ENCODE data around the gene ADGRG6.
"Not testable (repeated sequence)": the region's sequence is repeated elsewhere in the genome, so short reads cannot be mapped to it uniquely, and the experiment has no call there.

Gene ADGRG6

GRCh38 chr6:142342986-142343385, 41.2 kb downstream of the ADGRG6 start:
- Histone ChIP-seq H3K27ac (ENCODE audit: insufficient read depth in 1 of 2, low read depth in 1 of 2, low read length in 2 of 2, poor library complexity in 1 of 2, severe bottlenecking in 2 of 2) (no peak overlapping the region), H3K4me1 (ENCODE audit: control extremely low read depth in 1 of 4, control insufficient read depth in 4 of 4, insufficient read depth in 4 of 4, low read length in 3 of 4) (peaks cover 0 to 7% (median 0%) of the 10 kb centered on the region in 4 experiments), H3K36me3 (ENCODE audit: control insufficient read depth in 4 of 4, insufficient read depth in 4 of 4, low read length in 3 of 4) (peaks cover 0 to 2% (median 0%) of the 10 kb centered on the region in 4 experiments), H3K27me3 (replicated peaks in 2 of 5; ENCODE audit: control insufficient read depth in 4 of 5, insufficient read depth in 5 of 5, low read length in 4 of 5) (no peaks in the 10 kb centered on the region), H3K9me3 (ENCODE audit: control extremely low read depth in 1 of 5, control insufficient read depth in 4 of 5, insufficient read depth in 2 of 5, low read depth in 1 of 5, low read length in 4 of 5) (no peaks in the 10 kb centered on the region), H3K4me3 (ENCODE audit: control insufficient read depth in 1 of 7, extremely low read depth in 1 of 7, insufficient read depth in 4 of 7, low read depth in 2 of 7, low read length in 6 of 7) (no peak overlapping the region)
- CTCF ChIA-PET = no interaction called here
- no peak for DNase-seq
- POLR2A ChIA-PET = no interaction called here

GRCh38 chr6:142343938-142344337, 42.1 kb downstream of the ADGRG6 start:
- no peaks in the 10 kb centered on the region for H3K27me3 ChIP-seq (replicated peaks in 2 of 5; ENCODE audit: control insufficient read depth in 4 of 5, insufficient read depth in 5 of 5, low read length in 4 of 5)
- no peak overlapping the region for H3K27ac ChIP-seq (ENCODE audit: insufficient read depth in 1 of 2, low read depth in 1 of 2, low read length in 2 of 2, poor library complexity in 1 of 2, severe bottlenecking in 2 of 2)
- ChIA-PET POLR2A (no interaction called here), CTCF (interaction anchor here (1.1 kb wide), 1 partner anchor 11 kb away, joined by 5 read pairs; no protein-coding TSS in a partner anchor)
- no peak overlapping the region for H3K4me3 ChIP-seq (ENCODE audit: control insufficient read depth in 1 of 7, extremely low read depth in 1 of 7, insufficient read depth in 4 of 7, low read depth in 2 of 7, low read length in 6 of 7)
- peaks cover 0 to 7% (median 0%) of the 10 kb centered on the region in 4 experiments for H3K4me1 ChIP-seq (ENCODE audit: control extremely low read depth in 1 of 4, control insufficient read depth in 4 of 4, insufficient read depth in 4 of 4, low read length in 3 of 4)
- WGBS (ENCODE audit: insufficient coverage) = no CpG with 5 or more reads among the region's 1 CpG
- DNase-seq = no peak
- no peaks in the 10 kb centered on the region for H3K9me3 ChIP-seq (ENCODE audit: control extremely low read depth in 1 of 5, control insufficient read depth in 4 of 5, insufficient read depth in 2 of 5, low read depth in 1 of 5, low read length in 4 of 5)
- peaks cover 0 to 2% (median 0%) of the 10 kb centered on the region in 4 experiments for H3K36me3 ChIP-seq (ENCODE audit: control insufficient read depth in 4 of 4, insufficient read depth in 4 of 4, low read length in 3 of 4)

- no CpG with 5 or more reads among the region's 1 CpG for WGBS (ENCODE audit: insufficient coverage)
- no peaks in the 10 kb centered on the region for H3K9me3 ChIP-seq (ENCODE audit: control extremely low read depth in 1 of 5, control insufficient read depth in 4 of 5, insufficient read depth in 2 of 5, low read depth in 1 of 5, low read length in 4 of 5)
- CTCF ChIA-PET = interaction anchor here (1.3 kb wide), 1 partner anchor 10 kb away, joined by 5 read pairs; no protein-coding TSS in a partner anchor
- no peaks in the 10 kb centered on the region for H3K4me1 ChIP-seq (ENCODE audit: control extremely low read depth in 1 of 4, control insufficient read depth in 4 of 4, insufficient read depth in 4 of 4, low read length in 3 of 4)
- H3K27ac ChIP-seq (ENCODE audit: insufficient read depth in 1 of 2, low read depth in 1 of 2, low read length in 2 of 2, poor library complexity in 1 of 2, severe bottlenecking in 2 of 2) = no peak overlapping the region
- DNase-seq = no peak
- peaks cover 0 to 3% (median under 1%) of the 10 kb centered on the region in 4 experiments for H3K36me3 ChIP-seq (ENCODE audit: control insufficient read depth in 4 of 4, insufficient read depth in 4 of 4, low read length in 3 of 4)
- H3K4me3 ChIP-seq (ENCODE audit: control insufficient read depth in 1 of 7, extremely low read depth in 1 of 7, insufficient read depth in 4 of 7, low read depth in 2 of 7, low read length in 6 of 7) = no peak overlapping the region
- POLR2A ChIA-PET = no interaction called here
- H3K27me3 ChIP-seq (replicated peaks in 2 of 5; ENCODE audit: control insufficient read depth in 4 of 5, insufficient read depth in 5 of 5, low read length in 4 of 5) = no peaks in the 10 kb centered on the region
These were observed 43.5 kb downstream of the ADGRG6 start for GRCh38 chr6:142345261-142345660.

GRCh38 chr6:142346166-142346565, 44.4 kb downstream of the ADGRG6 start:
- H3K36me3 ChIP-seq (ENCODE audit: control insufficient read depth in 4 of 4, insufficient read depth in 4 of 4, low read length in 3 of 4); H3K27ac ChIP-seq (ENCODE audit: insufficient read depth in 1 of 2, low read depth in 1 of 2, low read length in 2 of 2, poor library complexity in 1 of 2, severe bottlenecking in 2 of 2); POLR2A ChIA-PET; H3K27me3 ChIP-seq (replicated peaks in 2 of 5; ENCODE audit: control insufficient read depth in 4 of 5, insufficient read depth in 5 of 5, low read length in 4 of 5); DNase-seq; H3K4me1 ChIP-seq (ENCODE audit: control extremely low read depth in 1 of 4, control insufficient read depth in 4 of 4, insufficient read depth in 4 of 4, low read length in 3 of 4); H3K4me3 ChIP-seq (ENCODE audit: control insufficient read depth in 1 of 7, extremely low read depth in 1 of 7, insufficient read depth in 4 of 7, low read depth in 2 of 7, low read length in 6 of 7); H3K9me3 ChIP-seq (ENCODE audit: control extremely low read depth in 1 of 5, control insufficient read depth in 4 of 5, insufficient read depth in 2 of 5, low read depth in 1 of 5, low read length in 4 of 5): not testable (repeated sequence)
- 70% methylated on average over 2 of the region's 3 CpGs for WGBS (ENCODE audit: insufficient coverage)
- CTCF ChIA-PET = interaction anchor here (1.3 kb wide), 1 partner anchor 9 kb away, joined by 5 read pairs; no protein-coding TSS in a partner anchor

GRCh38 chr6:142349215-142349823, 47.5 kb downstream of the ADGRG6 start:
- no peak for DNase-seq
- Histone ChIP-seq H3K36me3 (ENCODE audit: control insufficient read depth in 4 of 4, insufficient read depth in 4 of 4, low read length in 3 of 4) (peaks cover 0 to 3% (median under 1%) of the 10 kb centered on the region in 4 experiments), H3K4me3 (ENCODE audit: control insufficient read depth in 1 of 7, extremely low read depth in 1 of 7, insufficient read depth in 4 of 7, low read depth in 2 of 7, low read length in 6 of 7) (no peak overlapping the region), H3K27ac (ENCODE audit: insufficient read depth in 1 of 2, low read depth in 1 of 2, low read length in 2 of 2, poor library complexity in 1 of 2, severe bottlenecking in 2 of 2) (no peak overlapping the region), H3K27me3 (replicated peaks in 2 of 5; ENCODE audit: control insufficient read depth in 4 of 5, insufficient read depth in 5 of 5, low read length in 4 of 5) (no peaks in the 10 kb centered on the region), H3K9me3 (ENCODE audit: control extremely low read depth in 1 of 5, control insufficient read depth in 4 of 5, insufficient read depth in 2 of 5, low read depth in 1 of 5, low read length in 4 of 5) (no peaks in the 10 kb centered on the region), H3K4me1 (ENCODE audit: control extremely low read depth in 1 of 4, control insufficient read depth in 4 of 4, insufficient read depth in 4 of 4, low read length in 3 of 4) (no peaks in the 10 kb centered on the region)
- ChIA-PET CTCF (interaction anchor here (0.6 to 1.6 kb wide), 4 partner anchors 15 to 133 kb away, joined by 3 to 4 read pairs (median 4); no protein-coding TSS in a partner anchor), POLR2A (interaction anchor here (0.6 kb wide), 1 partner anchor 10 kb away, joined by 5 read pairs; no protein-coding TSS in a partner anchor)
- 94% methylated on average over 2 of the region's 3 CpGs for WGBS (ENCODE audit: insufficient coverage)

- WGBS (ENCODE audit: insufficient coverage) = no CpG with 5 or more reads among the region's 1 CpG
- H3K4me3 ChIP-seq (ENCODE audit: control insufficient read depth in 1 of 7, extremely low read depth in 1 of 7, insufficient read depth in 4 of 7, low read depth in 2 of 7, low read length in 6 of 7) = no peak overlapping the region
- no peak for DNase-seq
- peaks cover 0 to 3% (median under 1%) of the 10 kb centered on the region in 4 experiments for H3K36me3 ChIP-seq (ENCODE audit: control insufficient read depth in 4 of 4, insufficient read depth in 4 of 4, low read length in 3 of 4)
- ChIA-PET POLR2A (no interaction called here), CTCF (interaction anchor here (0.6 to 1.6 kb wide), 2 partner anchors 17 to 20 kb away, joined by 4 read pairs; no protein-coding TSS in a partner anchor)
- no peaks in the 10 kb centered on the region for H3K9me3 ChIP-seq (ENCODE audit: control extremely low read depth in 1 of 5, control insufficient read depth in 4 of 5, insufficient read depth in 2 of 5, low read depth in 1 of 5, low read length in 4 of 5)
- H3K27ac ChIP-seq (ENCODE audit: insufficient read depth in 1 of 2, low read depth in 1 of 2, low read length in 2 of 2, poor library complexity in 1 of 2, severe bottlenecking in 2 of 2) = no peak overlapping the region
- H3K27me3 ChIP-seq (replicated peaks in 2 of 5; ENCODE audit: control insufficient read depth in 4 of 5, insufficient read depth in 5 of 5, low read length in 4 of 5) = no peaks in the 10 kb centered on the region
- H3K4me1 ChIP-seq (ENCODE audit: control extremely low read depth in 1 of 4, control insufficient read depth in 4 of 4, insufficient read depth in 4 of 4, low read length in 3 of 4) = peaks cover 0 to 4% (median under 1%) of the 10 kb centered on the region in 4 experiments
These were observed 48.5 kb downstream of the ADGRG6 start for GRCh38 chr6:142350309-142350708.

GRCh38 chr6:142353690-142354089, 51.9 kb downstream of the ADGRG6 start:
- ChIA-PET CTCF (interaction anchor here (2.4 kb wide), 1 partner anchor 10 kb away, joined by 5 read pairs; no protein-coding TSS in a partner anchor), POLR2A (no interaction called here)
- Histone ChIP-seq H3K27me3 (replicated peaks in 2 of 5; ENCODE audit: control insufficient read depth in 4 of 5, insufficient read depth in 5 of 5, low read length in 4 of 5) (no peaks in the 10 kb centered on the region), H3K4me3 (ENCODE audit: control insufficient read depth in 1 of 7, extremely low read depth in 1 of 7, insufficient read depth in 4 of 7, low read depth in 2 of 7, low read length in 6 of 7) (no peak overlapping the region), H3K4me1 (ENCODE audit: control extremely low read depth in 1 of 4, control insufficient read depth in 4 of 4, insufficient read depth in 4 of 4, low read length in 3 of 4) (peaks cover 6 to 28% (median 10%) of the 10 kb centered on the region in 4 experiments), H3K9me3 (ENCODE audit: control extremely low read depth in 1 of 5, control insufficient read depth in 4 of 5, insufficient read depth in 2 of 5, low read depth in 1 of 5, low read length in 4 of 5) (no peaks in the 10 kb centered on the region), H3K36me3 (ENCODE audit: control insufficient read depth in 4 of 4, insufficient read depth in 4 of 4, low read length in 3 of 4) (peaks cover 0 to 3% (median 0%) of the 10 kb centered on the region in 4 experiments), H3K27ac (ENCODE audit: insufficient read depth in 1 of 2, low read depth in 1 of 2, low read length in 2 of 2, poor library complexity in 1 of 2, severe bottlenecking in 2 of 2) (no peak overlapping the region)
- WGBS (ENCODE audit: insufficient coverage) = 100% methylated on average over 1 of the region's 2 CpGs
- DNase-seq = no peak

Measured in common myeloid progenitor, CD34-positive (primary cell).